Measurements from ENCODE around the gene COL2A1. TPM values are rescaled to one million over a fixed set of nuclear protein-coding genes. Genes with fewer than 3 reads are reported as not detected.

COL2A1 gene
- 0.09 TPM for total RNA-seq

DNA sequence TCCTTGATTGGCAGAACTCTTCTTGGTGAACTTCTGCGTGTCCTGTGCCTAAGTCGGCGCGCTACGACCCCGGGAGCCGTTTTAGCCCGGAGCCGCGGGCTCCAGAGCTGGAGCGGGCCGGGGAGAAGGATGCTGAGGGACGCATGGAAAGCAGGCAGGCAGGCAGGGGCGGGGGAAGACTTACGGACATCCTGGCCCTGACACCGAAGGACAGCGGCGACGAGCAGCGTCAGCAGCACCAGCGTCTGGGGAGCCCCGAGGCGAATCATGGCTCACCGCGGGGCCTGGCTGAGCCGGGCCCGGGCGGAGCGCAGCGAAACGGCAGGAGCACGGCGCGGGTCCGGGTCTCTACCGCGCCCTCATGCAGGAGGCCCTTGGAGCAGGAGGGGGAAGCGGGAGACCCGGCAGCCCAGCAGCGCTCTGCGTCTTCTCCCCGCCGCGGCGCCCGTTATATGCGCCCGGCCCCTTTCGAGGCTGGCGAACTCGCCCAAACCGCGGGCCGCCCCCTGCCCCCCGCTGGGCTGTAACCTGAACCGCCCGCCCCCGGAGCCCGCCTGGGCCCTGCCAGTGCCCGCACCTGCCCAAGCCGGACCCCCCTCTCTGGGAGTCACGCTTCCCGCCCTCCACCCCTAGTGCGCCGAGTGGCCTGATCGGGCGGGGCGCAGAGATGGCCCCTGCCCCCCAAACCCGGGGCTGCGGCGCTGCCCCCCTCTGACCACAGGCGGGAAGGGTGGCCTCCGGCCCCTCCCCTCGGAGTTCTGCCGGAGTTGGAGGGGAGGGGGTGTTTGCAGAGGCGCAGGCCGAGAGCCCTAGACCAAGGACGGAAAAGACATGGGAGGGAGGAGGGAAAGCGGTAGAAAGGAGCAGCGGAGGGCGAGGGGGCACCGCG lies at the start of gene COL2A1:
COL2A1 (minus strand) TSS at position 424 of the 889 bp plus-strand sequence; CDS start at position 269, 155 bp downstream.
- DNase-seq (ENCODE audit: low spot score): no peak

DNA sequence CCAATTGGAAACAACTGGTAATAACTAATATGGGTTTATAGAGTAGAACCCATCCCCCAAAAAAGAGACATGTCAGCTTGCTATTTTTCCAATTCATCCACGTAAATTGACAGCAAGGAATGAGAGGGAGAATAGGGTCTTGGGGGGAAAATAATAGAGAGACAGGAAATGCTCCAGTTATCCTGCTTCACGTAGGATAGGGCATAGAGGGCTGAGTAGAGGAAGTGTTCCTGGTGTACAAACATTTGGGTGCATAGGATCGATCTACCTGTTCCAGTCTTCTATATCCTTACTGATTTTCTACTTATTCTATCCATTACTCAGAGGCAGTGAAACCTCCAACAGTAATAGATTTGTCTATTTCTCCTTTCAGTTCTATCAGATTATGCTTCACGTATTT lies 49.6 kb upstream of the COL2A1 start:
- DNase-seq (ENCODE audit: low spot score): no peak

DNA sequence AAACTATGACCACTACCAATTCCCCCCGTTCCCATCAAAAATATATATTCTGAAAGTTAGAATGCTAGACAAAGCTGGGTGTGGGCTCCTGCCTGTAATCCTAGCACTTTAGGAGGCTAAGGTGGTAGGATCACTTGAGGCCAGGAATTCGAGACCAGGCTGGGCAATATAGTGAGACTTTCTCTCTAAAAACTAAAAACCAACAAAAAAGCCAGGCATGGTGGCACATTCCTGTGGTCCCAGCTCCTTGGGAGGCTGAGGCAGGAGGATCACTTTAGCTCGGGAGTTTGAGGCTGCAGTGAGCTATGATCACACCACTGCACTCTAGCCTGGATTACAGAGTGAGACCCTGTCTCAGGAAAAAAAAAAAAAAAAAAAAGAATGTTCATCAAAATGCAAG lies 48.8 kb upstream of the COL2A1 start:
- no peak for DNase-seq (ENCODE audit: low spot score)

DNA sequence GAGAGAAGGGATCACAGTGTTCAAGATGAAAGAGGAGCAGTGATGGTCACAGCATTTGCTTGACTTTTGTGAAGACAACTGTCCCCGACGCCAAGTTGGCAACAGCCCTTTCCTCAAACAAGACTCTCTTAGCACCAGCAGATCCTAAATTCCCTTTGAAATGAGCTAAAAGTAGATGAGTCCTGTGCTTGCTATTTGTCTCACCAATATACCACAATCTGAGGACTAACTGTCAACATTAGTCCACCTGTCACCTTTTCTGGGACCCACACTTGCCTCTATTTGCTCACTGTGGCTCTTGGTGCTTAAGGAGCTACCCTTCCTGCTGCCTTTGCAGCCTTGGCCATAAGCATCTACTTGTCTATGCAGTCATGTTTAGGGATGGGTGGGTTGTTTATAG lies 47.4 kb upstream of the COL2A1 start:
- no peak for DNase-seq (ENCODE audit: low spot score)

DNA sequence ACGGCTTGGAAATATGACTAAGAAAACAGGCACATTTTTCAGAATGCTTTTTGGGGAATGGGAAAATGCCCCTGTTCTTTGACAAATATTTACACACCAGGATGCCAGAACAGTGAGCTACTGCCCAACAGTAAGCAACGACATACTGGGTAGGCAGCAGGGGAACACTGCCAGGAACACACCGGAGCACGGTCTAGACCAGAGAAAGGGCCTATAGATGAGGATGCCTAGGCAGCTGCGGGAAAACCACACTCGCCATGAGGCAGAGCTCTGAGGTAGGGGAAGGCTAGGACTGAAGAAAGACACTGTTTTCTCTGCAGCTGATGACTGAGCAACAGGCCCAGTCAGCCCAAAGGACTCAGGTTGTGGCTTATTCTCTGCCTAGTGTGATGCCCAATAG lies 45.9 kb upstream of the COL2A1 start:
- DNase-seq (ENCODE audit: low spot score): no peak

DNA sequence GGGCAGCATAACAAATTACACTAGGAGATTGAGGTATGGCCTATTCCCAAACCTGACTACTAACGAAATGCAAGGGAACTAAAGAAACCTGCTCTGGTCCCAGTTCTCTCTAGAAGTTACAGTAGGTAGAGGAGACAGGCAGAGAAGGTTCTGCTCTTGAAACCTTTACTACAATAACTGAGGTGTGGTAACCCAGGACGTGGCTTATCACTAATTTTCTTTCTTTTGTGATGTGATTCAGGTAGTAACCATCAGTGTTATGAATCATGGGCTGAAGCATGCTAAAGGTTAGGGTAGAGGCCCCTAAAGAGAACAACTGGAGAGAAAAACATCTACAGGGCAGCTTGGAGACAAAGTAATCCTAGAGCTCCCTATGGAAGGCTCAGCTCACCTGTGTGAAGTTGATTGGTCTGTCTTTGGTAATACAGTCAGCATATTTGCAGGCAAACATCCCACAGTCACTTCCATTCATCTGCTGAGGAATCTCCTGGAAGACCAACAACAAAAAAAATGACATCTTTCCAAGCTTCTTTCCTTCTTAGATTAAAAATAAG lies 41.8 kb upstream of the COL2A1 start:
- no peak for DNase-seq (ENCODE audit: low spot score)

DNA sequence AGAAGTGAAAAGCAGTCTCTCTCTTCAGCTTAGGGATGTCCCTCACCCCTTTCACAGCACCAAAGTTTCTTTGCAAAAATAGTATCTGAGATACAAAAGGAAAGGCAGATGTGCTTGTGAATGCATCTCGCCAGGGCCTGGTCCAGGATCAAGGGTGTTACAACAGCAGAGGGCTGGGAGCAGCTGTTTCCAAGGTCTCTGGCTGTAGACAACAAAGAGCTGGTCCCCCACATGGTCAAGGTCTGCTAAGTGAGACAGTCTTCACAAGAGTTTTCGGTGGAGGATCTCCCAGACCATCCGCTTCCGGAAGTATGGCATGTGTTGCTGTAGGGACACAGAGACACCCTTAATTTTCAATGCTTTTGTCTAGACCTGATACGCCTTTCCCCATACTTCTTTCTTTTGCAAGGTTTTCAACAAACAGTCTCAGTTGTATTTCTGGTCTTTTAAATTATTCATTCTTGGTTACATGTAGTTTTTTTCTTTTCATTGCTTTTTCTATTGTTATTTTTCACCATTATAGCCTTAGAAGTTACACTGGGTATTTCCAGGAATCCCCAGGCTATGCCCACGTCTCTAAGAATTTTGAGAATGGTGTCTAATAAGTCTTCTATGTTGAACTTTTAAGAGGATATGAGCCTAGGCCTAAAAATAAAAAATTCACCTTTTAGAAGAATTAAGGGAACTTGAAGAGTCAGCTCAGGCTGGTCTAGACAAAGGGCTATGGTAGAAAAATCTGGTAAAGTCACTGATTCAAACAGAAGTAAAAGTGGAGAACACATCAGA lies 41.0 kb upstream of the COL2A1 start:
- no peak for DNase-seq (ENCODE audit: low spot score)

DNA sequence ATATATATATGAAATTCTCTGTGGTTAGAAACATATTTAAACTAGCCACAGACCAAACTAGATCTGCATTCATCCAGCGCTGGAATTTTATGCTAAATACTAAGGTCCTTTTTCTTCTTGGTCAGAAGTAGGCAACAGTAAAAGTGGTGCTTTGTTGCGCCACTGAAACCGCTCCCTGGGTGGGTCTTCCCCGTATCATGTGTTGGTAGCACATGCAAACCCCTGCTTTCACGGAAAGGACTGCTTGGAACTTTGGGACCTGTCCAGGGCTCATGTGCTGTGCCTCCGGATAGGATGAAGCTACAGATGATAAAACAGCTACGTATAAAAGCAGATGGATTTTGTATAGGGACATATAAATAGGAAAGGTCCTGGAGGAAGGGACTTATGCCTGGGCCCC lies 40.1 kb upstream of the COL2A1 start:
- no peak for DNase-seq (ENCODE audit: low spot score)

DNA sequence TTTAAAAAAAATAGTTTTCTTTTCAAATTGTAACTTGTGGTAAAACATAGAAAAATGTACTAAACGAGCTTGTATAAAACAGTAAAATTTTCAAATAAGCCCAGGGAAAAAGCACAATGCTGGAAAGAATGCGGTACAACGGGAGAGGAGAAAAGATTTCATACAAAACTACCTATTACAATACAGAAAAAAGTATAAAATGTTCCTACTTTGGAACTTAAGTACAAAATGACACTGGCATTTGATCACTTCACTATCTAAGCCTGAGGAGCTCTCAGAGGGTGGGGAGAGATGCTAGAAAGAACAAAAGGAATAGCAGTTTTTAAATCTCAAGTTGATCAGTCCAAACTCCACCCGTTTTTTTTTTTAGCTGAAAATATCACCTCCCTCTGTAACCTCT lies 39.5 kb upstream of the COL2A1 start:
- no peak for DNase-seq (ENCODE audit: low spot score)

DNA sequence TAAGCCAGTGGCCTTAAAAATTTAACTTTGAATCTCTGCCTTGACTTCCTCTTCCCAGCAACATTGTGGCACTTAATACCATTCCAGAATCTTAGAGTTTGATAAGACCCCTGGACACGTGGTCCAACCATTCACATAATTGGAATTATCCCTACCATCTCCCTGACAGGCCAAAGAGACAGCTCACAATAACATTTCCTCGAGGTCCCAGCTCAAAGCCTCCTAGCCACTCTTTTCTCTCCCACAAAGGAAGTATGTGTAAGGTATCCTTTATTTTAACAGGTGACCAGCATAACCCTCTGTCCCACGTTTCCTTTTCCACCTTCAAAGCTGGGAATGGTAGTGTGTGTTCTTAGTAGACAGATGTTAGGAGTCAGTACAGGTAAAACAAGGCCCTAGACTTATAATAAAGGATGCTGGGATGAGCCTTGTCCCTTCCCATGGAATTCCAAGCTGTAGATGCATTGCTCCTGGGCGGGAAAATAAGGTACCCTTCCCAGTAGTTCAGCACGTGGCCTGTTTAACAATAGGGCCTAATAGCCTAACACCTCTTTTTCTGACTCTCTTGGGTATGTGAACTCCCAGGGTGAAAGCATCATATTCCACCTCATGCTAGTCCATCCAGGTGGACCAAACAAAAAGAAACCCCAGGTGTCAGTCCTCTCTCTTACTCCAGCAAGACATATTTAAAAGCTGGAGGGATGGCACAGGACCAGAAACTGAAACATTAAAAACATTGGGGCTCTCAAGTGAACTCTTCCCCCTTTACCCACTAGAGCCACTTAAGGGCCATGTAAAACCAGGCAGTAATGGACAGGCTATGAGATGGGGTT lies 37.5 kb upstream of the COL2A1 start:
- DNase-seq (ENCODE audit: low spot score): no peak

DNA sequence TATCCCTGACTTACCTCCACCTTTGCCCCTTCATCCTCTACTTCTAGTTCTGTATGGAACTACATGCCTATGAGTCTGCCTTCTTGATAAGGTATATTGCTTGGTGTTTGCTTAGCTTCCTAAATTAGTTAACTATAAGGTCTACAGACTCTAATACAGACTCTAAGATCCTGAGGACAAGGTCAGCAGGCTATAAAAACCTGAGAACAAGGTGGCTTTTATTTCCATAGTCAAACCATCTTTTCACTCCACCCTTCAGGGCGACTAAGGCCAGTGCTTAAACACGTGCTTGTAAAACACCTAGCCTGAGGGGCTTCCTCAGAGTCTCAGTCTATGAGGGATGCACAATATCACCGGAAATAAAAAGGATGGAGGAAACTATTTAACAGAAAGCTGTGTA lies 36.1 kb upstream of the COL2A1 start:
- no peak for DNase-seq (ENCODE audit: low spot score)

DNA sequence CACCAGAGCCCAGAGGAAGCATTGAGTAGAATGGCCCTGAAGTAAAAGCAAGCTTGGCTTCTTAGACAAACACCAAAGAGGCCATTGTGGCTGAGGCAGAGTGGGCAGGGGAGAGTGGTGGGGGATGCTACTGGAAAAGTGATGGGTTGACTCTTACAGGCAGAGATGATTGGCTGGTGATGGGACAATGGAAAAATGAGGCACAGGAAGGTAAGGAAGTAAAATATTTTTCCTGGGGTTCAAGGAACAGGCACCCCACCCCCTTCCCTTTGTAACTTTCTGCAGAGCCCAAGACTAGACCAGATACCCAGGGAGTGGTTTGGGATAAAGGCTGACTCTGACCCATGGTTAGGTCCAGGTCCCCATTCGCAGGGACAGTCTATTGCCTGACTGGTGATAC lies 34.9 kb upstream of the COL2A1 start:
- no peak for DNase-seq (ENCODE audit: low spot score)

DNA sequence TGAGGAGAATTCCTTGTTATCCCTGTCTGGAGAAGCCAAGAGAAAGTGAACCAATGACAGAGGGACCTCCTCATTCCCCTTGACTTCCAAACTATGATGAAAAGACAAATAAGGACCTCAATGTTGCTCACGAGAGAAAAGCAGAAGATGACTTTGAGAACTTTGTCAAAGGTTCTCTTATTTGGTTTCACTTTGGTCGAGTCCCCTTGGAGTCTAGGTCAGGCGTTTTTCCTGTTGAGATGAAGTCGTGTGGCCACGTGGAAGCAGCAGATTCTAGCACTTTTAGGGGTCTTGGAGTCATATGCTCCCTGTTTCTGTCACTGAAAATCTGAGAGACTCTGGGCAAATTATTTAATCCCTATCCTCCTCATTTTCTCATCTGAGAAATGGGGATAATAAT lies 33.8 kb upstream of the COL2A1 start:
- DNase-seq (ENCODE audit: low spot score): no peak

DNA sequence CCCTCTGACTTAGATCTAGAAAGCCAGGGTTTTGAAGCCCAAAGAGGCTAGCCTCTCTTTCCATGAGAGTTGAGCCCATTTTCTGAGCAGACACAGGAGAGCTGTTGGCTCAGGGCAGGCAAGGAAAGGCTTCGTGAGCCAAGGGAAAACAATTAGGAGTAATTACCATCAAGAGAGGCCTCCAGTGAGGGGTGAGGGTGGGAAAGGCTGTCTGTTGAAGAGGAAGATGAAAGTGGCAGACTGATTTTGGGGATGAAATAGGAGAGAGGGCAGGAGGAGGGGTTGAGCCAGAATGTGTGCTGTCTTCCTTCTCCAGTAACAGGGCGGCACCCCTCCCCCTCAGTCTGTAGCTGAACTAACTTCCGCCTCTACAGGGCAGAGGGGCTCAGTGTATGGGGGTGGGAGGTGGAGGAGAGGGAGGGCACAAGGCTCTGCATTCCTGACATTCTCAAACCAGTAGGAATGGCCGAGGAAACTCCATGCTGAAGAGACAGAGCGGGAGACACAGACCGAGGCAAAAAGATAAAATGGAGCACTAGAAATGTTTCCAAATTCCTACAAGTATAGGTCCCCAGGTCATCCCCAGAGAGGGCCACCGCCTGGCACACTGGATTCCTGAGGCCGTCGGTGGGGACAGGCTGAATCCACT lies 33.1 kb upstream of the COL2A1 start:
- no peak for DNase-seq (ENCODE audit: low spot score)

DNA sequence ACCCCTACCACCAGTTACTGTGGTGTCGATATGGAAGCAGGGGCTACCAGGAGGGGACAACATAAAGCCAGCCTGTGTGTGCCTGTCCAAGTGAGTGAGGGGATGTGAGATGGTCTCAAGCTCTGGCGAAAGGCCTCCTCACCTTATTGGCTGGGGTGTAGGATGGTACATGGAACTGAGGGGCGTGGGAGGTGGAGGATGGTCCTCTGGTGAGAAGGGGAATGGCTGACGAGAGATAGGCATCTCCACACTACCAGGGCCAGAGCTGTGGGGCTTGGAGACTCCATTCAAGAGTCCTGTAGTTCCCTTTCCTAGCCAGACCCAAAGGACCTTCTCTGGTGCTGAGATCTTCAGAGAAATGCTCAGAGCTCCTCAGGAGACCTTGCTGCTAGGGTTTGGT lies 32.5 kb upstream of the COL2A1 start:
- DNase-seq (ENCODE audit: low spot score): no peak

DNA sequence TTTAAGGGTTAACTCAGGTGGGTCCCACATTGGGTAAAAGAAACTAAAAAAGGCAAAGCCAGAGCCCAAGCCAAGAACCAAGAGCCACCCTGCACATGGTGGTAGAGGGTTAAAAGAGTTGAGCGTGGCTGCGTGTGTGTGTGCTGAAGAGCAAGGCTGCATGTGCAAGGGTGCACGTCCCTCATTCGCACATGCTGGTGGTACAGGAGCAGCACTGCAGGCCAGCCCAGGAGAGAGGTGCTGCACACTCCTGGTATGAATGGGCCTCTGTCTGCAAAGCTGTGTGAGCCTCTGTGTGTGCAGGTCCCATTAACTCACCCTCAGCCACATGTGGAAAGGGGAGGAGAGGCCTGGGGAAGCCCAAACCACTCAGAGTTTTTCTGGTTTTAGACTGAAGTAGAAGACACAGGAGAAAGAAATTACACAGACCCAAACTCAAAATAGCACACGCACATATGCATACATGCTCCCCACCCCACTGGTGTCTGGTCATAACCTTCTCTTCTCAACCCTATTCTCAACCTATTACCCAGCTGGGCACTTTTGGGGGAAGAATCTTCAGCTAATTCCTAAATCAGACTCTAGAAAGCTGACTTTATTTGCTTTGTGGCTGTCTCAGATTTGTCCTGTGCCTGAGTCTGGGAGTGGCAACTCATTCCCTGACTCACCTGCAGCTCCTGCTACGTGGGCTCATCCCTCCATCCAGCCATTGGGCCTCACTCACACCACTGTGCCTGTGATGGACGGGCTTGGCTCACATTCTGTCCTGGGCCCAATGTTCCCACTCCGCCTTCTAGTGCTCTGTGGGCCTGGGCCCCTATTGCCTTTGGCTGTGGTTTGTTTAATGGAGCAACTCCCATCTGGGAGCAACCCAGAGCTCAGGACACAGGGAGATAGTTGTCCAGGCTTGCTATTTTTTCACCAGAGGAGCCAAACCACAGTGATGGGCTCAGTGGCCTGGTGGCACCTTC lies 30.8 kb upstream of the COL2A1 start:
- DNase-seq (ENCODE audit: low spot score): no peak

DNA sequence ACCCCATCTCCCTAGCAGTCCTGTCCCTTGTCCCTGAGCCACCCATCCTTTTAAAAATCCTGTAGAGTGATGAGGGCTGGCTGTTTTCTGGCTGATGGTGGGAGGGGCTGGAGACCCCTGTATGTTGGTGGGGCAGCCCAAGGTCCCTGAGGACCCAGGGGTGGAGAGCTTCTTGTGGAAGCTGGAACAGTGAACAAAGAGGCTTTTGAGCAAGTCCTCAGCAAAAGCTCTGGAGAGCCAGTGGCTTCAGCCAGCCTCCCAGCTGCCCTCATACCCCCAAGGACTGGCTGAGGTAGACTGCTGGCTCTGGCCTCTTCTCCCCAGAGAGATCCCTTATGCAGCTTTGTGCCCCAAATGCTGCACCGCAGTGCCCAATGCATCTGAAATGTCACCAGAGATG lies 29.2 kb upstream of the COL2A1 start:
- DNase-seq (ENCODE audit: low spot score): no peak

DNA sequence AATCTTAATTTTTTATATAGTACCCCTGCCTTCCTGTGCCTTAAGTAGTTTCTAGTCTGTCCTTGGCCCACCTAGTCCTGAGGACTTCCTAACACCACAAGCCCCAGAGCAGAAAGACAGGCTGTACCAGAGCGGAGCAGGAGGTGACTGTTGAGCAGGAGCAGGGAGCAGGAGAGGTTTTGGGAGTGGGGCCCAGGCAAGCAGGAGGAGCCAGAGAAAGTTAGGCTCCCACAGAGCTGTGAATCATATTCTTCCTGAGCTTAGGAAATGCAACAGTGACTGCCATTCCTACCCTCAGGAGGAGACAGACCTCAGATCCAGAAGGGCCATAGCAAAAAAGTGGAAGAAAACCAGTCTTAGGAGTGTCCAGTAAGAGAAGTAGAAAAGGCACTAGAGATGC lies 28.3 kb upstream of the COL2A1 start:
- no peak for DNase-seq (ENCODE audit: low spot score)

DNA sequence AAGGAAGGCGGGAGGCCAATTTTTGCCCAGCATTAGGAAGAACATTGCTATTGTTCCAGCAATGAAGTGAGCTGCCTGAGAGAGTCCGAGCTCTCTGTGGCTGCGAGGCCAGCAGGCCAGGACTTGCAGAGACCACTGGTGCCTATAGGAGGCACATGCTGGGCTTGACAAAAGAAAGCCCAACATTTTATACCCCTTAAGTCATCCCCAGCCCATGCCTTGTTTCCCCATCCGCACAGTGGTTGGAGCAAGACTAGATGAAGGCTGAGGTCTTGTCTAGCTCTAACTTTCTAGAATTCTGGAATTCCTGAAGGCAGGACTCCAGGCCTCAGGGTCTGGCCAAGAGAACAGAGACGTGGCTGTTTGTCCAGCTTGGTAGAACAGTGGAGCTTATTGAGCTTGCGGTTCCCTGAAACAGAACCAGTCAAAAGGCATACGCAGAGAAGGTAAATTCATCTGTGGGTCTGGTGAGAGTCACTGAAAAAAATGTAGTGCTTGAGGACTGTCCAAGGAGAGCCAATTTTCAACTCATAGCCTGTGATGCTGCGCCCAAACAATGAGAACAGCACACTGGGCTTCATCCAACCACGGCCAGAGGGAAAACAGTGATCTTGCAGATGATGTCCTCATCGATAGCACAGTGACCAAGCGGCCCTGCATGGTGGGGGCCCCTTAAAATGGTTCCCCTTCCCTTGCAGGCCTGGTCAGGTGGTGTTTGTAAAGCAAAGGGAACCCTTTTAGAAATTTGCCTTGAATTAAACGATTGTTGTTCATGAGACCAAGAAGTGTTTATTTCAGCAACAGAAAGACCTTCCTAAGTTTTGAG lies 27.1 kb upstream of the COL2A1 start:
- DNase-seq (ENCODE audit: low spot score): no peak

Data from mucosa of gallbladder (tissue), 1 donor.